H9 (cell line): Measurements from ENCODE around the gene DNAJC15. TPM values are rescaled to one million over a fixed set of nuclear protein-coding genes. Genes with fewer than 3 reads are reported as not detected.

ENCODE experiments used
- DNase-seq: peaks from one replicate; pipeline ENCODE4 v3.0.0-alpha.2; 2017
- H2AFZ ChIP-seq: one replicate; pipeline ENCODE4 v1.6.1; 2013; ENCODE audit warnings: mild to moderate bottlenecking, low read length, control low read depth, moderate library complexity
- H2AK5ac ChIP-seq: 2 replicates; pipeline ENCODE4 v1.6.1; 2013; ENCODE audit warnings: low read length, control low read depth, mixed read lengths; ENCODE audit not compliant: insufficient read length
- H2BK120ac ChIP-seq: one replicate; pipeline ENCODE4 v1.6.1; 2013; ENCODE audit warnings: low read depth, mild to moderate bottlenecking, low read length, control low read depth, inconsistent platforms; ENCODE audit not compliant: poor library complexity, severe bottlenecking
- H2BK12ac ChIP-seq: 2 replicates; pipeline ENCODE4 v1.6.1; 2013; ENCODE audit warnings: low read length, control low read depth, mixed read lengths, low read depth; ENCODE audit not compliant: insufficient read length
- H2BK15ac ChIP-seq: 2 replicates; pipeline ENCODE4 v1.6.1; 2013; ENCODE audit warnings: low read depth, low read length, control low read depth
- H2BK20ac ChIP-seq: one replicate; pipeline ENCODE4 v1.6.1; 2013; ENCODE audit warnings: low read depth, mild to moderate bottlenecking, low read length, control low read depth, inconsistent platforms; ENCODE audit not compliant: poor library complexity, severe bottlenecking
- H2BK5ac ChIP-seq: 2 replicates; pipeline ENCODE4 v1.6.1; 2013; ENCODE audit warnings: low read length, control low read depth, mixed read lengths; ENCODE audit not compliant: insufficient read length
- H3K14ac ChIP-seq: 2 replicates; pipeline ENCODE4 v1.6.1; 2013; ENCODE audit warnings: low read length, control low read depth; ENCODE audit not compliant: insufficient read depth
- H3K18ac ChIP-seq: 2 replicates; pipeline ENCODE4 v1.6.1; 2013; ENCODE audit warnings: low read depth, mild to moderate bottlenecking, mixed read lengths, low read length, control low read depth; ENCODE audit not compliant: insufficient read length
- H3K23ac ChIP-seq: 2 replicates; pipeline ENCODE4 v1.6.1; 2013; ENCODE audit warnings: low read length, control low read depth, mixed read lengths, low read depth; ENCODE audit not compliant: insufficient read length
- H3K23me2 ChIP-seq: 2 replicates; pipeline ENCODE4 v1.6.1; 2013; ENCODE audit warnings: low read depth, mild to moderate bottlenecking, mixed read lengths, low read length, control low read depth; ENCODE audit not compliant: insufficient read length, poor library complexity, severe bottlenecking
- H3K27ac ChIP-seq: 2 replicates; pipeline ENCODE4 v1.5.1; 2013; ENCODE audit warnings: low read length, control low read depth, mixed read lengths, low read depth; ENCODE audit not compliant: insufficient read length
- H3K27me3 ChIP-seq: 2 replicates; pipeline ENCODE4 v1.6.1; 2013; ENCODE audit warnings: low read length, control low read depth, inconsistent platforms; ENCODE audit not compliant: insufficient read depth
- H3K4ac ChIP-seq: 2 replicates; pipeline ENCODE4 v1.6.1; 2013; ENCODE audit warnings: low read depth, mild to moderate bottlenecking, control low read depth, inconsistent platforms, low read length, moderate library complexity
- H3K4me1 ChIP-seq: 2 replicates; pipeline ENCODE4 v1.6.1; 2013; ENCODE audit warnings: low read length, control low read depth, inconsistent platforms; ENCODE audit not compliant: insufficient read depth
- H3K4me2 ChIP-seq: 2 replicates; pipeline ENCODE4 v1.6.1; 2013; ENCODE audit warnings: low read length, control low read depth, mixed read lengths; ENCODE audit not compliant: insufficient read length, insufficient read depth
- H3K56ac ChIP-seq: 2 replicates; pipeline ENCODE4 v1.6.1; 2013; ENCODE audit warnings: low read depth, mild to moderate bottlenecking, mixed read lengths, low read length, control low read depth; ENCODE audit not compliant: insufficient read length
- H3K79me1 ChIP-seq: 2 replicates; pipeline ENCODE4 v1.6.1; 2013; ENCODE audit warnings: low read depth, mild to moderate bottlenecking, moderate library complexity, low read length, control low read depth, inconsistent platforms; ENCODE audit not compliant: insufficient read depth, poor library complexity, severe bottlenecking
- H3K79me2 ChIP-seq: 2 replicates; pipeline ENCODE4 v1.6.1; 2013; ENCODE audit warnings: low read length, control low read depth, inconsistent platforms; ENCODE audit not compliant: insufficient read depth
- H3K9ac ChIP-seq: 2 replicates; pipeline ENCODE4 v1.6.1; 2013; ENCODE audit warnings: low read length, control low read depth, mixed read lengths; ENCODE audit not compliant: insufficient read length; ENCODE audit errors: extremely low read depth
- H3K9me3 ChIP-seq: one replicate; pipeline ENCODE4 v1.6.1; 2013; ENCODE audit warnings: low read depth, low read length, inconsistent platforms; ENCODE audit not compliant: control insufficient read depth
- H3T11ph ChIP-seq: one replicate; pipeline ENCODE4 v1.6.1; 2013; ENCODE audit warnings: mild to moderate bottlenecking, low read length, control low read depth, inconsistent platforms
- H4K20me1 ChIP-seq: one replicate; pipeline ENCODE4 v1.6.1; 2013; ENCODE audit not compliant: control insufficient read depth, insufficient read length, insufficient read depth
- H4K5ac ChIP-seq: 2 replicates; pipeline ENCODE4 v1.6.1; 2013; ENCODE audit warnings: low read depth, mild to moderate bottlenecking, mixed read lengths, low read length, control low read depth; ENCODE audit not compliant: insufficient read length
- H4K8ac ChIP-seq: replicated peaks from 2 replicates; pipeline ENCODE4 v1.6.1; 2013; ENCODE audit warnings: low read length, control low read depth, mixed read lengths, low read depth; ENCODE audit not compliant: insufficient read length
- H4K91ac ChIP-seq: 2 replicates; pipeline ENCODE4 v1.6.1; 2013; ENCODE audit warnings: low read depth, mild to moderate bottlenecking, moderate library complexity, mixed read lengths, low read length, control low read depth; ENCODE audit not compliant: insufficient read length
- H3K27ac Mint-ChIP-seq, 3 experiments: 2 replicates in 2 of 3; 3 replicates in 1 of 3; pipeline ENCODE4 v1.8.0; 2020 to 2021; ENCODE audit warnings: mixed read lengths in 3 of 3, mild to moderate bottlenecking in 1 of 3, moderate library complexity in 1 of 3
- H3K27me3 Mint-ChIP-seq: 2 replicates; pipeline ENCODE4 v1.8.0; 2021; ENCODE audit warnings: low read depth, mild to moderate bottlenecking, moderate library complexity, mixed read lengths
- H3K36me3 Mint-ChIP-seq, 3 experiments: 2 replicates in 2 of 3; 3 replicates in 1 of 3; pipeline ENCODE4 v1.8.0; 2020 to 2021; ENCODE audit warnings: low read depth in 3 of 3, mixed read lengths in 3 of 3; ENCODE audit not compliant: insufficient read depth in 1 of 3
- H3K4me1 Mint-ChIP-seq, 2 experiments: 2 replicates each; pipeline ENCODE4 v1.8.0; 2020; ENCODE audit warnings: mixed read lengths in 2 of 2
- H3K4me3 Mint-ChIP-seq, 2 experiments: 2 replicates in 1 of 2; 3 replicates in 1 of 2; pipeline ENCODE4 v1.8.0; 2020 to 2021; ENCODE audit warnings: mild to moderate bottlenecking in 2 of 2, mixed read lengths in 2 of 2, moderate library complexity in 1 of 2
- H3K9me3 Mint-ChIP-seq, 2 experiments: 2 replicates in 1 of 2; 3 replicates in 1 of 2; pipeline ENCODE4 v1.8.0; 2020; ENCODE audit warnings: mild to moderate bottlenecking in 2 of 2, mixed read lengths in 2 of 2, moderate library complexity in 1 of 2
- WGBS: extraction: QIAGEN DNeasy Blood & Tissue Kit; methylation state at CpG from one replicate; pipeline ENCODE4 v1.1.7; 2013; ENCODE audit warnings: missing lambda C conversion rate, low lambda C conversion rate, mixed read lengths; ENCODE audit not compliant: insufficient read length; ENCODE audit errors: extremely low coverage; 5-methylcytosine and 5-hydroxymethylcytosine counted together
- total RNA-seq: library from RNA; stranded (reverse); gene quantifications from 2 replicates; pipeline ENCODE4 v1.2.1, GENCODE V29; 2021
- TF ChIP-seq, protein P1 (sequence below): fragments of 200-600 bp; sonication (generic); conservative IDR thresholded peaks from 3 replicates; pipeline ENCODE4 v1.8.0; 2021; ENCODE audit warnings: antibody characterized with exemption, mild to moderate bottlenecking

The DNAJC15 gene
- total RNA-seq, 1 experiment from 2014 or later = 13.4 TPM

DNA sequence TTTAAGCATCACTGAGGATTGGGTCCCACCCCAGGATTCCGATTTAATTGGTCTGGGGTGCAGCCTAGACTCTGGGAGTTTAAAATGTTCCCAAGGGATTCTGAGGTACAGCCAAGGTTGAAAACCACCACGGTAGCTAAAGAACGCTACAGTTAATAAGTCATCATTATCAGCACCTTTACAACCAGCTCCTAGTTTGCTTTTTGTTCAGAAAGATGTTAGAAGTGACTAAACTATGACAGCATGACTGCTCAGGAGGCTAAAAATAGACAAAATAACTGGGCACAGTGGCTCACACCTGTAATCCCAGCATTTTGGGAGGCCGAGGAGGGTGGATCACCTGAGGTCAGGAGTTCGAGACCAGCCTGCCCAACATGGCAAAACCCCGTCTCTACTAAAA lies 19.7 kb upstream of the DNAJC15 start:
- H3K9me3 Mint-ChIP-seq = no peaks in the 10 kb centered on the region
- Histone ChIP-seq H3K4me2 (no peak overlapping the region), H3K27me3 (no peaks in the 10 kb centered on the region), H2BK20ac (no peak overlapping the region), H3K4me1 (no peaks in the 10 kb centered on the region), H3K9me3 (no peaks in the 10 kb centered on the region), H3K79me1 (no peaks in the 10 kb centered on the region), H3K23ac (no peak overlapping the region), H4K20me1 (no peaks in the 10 kb centered on the region), H3K4ac (no peak overlapping the region), H4K91ac (no peak overlapping the region), H3K9ac (no peak overlapping the region), H3K79me2 (no peaks in the 10 kb centered on the region), H3K18ac (no peak overlapping the region), H2BK15ac (no peak overlapping the region), H3K56ac (no peak overlapping the region), H3K23me2 (no peaks in the 10 kb centered on the region), H2AK5ac (no peak overlapping the region), H4K5ac (no peak overlapping the region), H3K27ac (no peak overlapping the region), H2BK120ac (no peak overlapping the region), H3K14ac (no peak overlapping the region), H2BK12ac (no peak overlapping the region), H4K8ac (no peak overlapping the region), H2AFZ (no peak overlapping the region), H2BK5ac (no peak overlapping the region), H3T11ph (no peak overlapping the region)
- H3K4me1 Mint-ChIP-seq = peaks cover 16 to 20% of the 10 kb centered on the region in 2 experiments
- TF ChIP-seq, protein P1, sequence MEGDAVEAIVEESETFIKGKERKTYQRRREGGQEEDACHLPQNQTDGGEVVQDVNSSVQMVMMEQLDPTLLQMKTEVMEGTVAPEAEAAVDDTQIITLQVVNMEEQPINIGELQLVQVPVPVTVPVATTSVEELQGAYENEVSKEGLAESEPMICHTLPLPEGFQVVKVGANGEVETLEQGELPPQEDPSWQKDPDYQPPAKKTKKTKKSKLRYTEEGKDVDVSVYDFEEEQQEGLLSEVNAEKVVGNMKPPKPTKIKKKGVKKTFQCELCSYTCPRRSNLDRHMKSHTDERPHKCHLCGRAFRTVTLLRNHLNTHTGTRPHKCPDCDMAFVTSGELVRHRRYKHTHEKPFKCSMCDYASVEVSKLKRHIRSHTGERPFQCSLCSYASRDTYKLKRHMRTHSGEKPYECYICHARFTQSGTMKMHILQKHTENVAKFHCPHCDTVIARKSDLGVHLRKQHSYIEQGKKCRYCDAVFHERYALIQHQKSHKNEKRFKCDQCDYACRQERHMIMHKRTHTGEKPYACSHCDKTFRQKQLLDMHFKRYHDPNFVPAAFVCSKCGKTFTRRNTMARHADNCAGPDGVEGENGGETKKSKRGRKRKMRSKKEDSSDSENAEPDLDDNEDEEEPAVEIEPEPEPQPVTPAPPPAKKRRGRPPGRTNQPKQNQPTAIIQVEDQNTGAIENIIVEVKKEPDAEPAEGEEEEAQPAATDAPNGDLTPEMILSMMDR = no peak
- DNase-seq = no peak
- no CpG with 5 or more reads among the region's 6 CpGs for WGBS
- H3K27ac Mint-ChIP-seq = no peak overlapping the region; a peak in 1 of 7 replicates
- H3K36me3 Mint-ChIP-seq = no peaks in the 10 kb centered on the region
- no peaks in the 10 kb centered on the region for H3K27me3 Mint-ChIP-seq
- H3K4me3 Mint-ChIP-seq = no peak overlapping the region
